GM21526 (cell line): ENCODE results near the gene RXFP4.
"Not testable (repeated sequence)": the region's sequence is repeated elsewhere in the genome, so short reads cannot be mapped to it uniquely, and the experiment has no call there.

ENCODE experiments used
- ATAC-seq: cut with Tn5 transposase; IDR thresholded peaks from one replicate; pipeline ENCODE4 v1.9.1; 2021; ENCODE audit warnings: moderate library complexity; ENCODE audit not compliant: unreplicated experiment, low FRiP score

The RXFP4 gene

GRCh38 chr1:155976913-155977689, 35.7 kb downstream of the RXFP4 start:
- no peak for ATAC-seq

- ATAC-seq, result no peak
Observed at GRCh38 chr1:155977690-155978324, 36.4 kb downstream of the RXFP4 start.

- peak; percentile 40 for ATAC-seq
Observed at GRCh38 chr1:155978325-155978972, 37.0 kb downstream of the RXFP4 start, which contains the start of gene ARHGEF2. ARHGEF2 (minus strand) TSS chr1:155978547; CDS start chr1:155978427, 120 bp downstream.

- no peak for ATAC-seq
Observed at GRCh38 chr1:155978973-155979429, 37.6 kb downstream of the RXFP4 start.

GRCh38 chr1:155979597-155980343, 38.3 kb downstream of the RXFP4 start:
- no peak for ATAC-seq

- ATAC-seq, result no peak
Observed at GRCh38 chr1:155981266-155982088, 40.0 kb downstream of the RXFP4 start.

GRCh38 chr1:155982106-155982505, 40.7 kb downstream of the RXFP4 start:
- no peak for ATAC-seq

- ATAC-seq, result no peak
Observed at GRCh38 chr1:155983191-155984024, 42.0 kb downstream of the RXFP4 start.

GRCh38 chr1:155984341-155984740, 42.9 kb downstream of the RXFP4 start:
- ATAC-seq, result no peak

GRCh38 chr1:155984903-155985645, 43.6 kb downstream of the RXFP4 start:
- ATAC-seq, result not testable (repeated sequence)

GRCh38 chr1:155989242-155990004, 48.0 kb downstream of the RXFP4 start:
- ATAC-seq, result no peak

- ATAC-seq, result no peak
Observed at GRCh38 chr1:155990005-155990739, 48.7 kb downstream of the RXFP4 start.
